CD14-positive monocyte (primary cell): Measurements from ENCODE around the gene VOPP1. TPM values are rescaled to one million over a fixed set of nuclear protein-coding genes. Genes with fewer than 3 reads are reported as not detected.
"Not testable (repeated sequence)": the region's sequence is repeated elsewhere in the genome, so short reads cannot be mapped to it uniquely, and the experiment has no call there.

Source experiments
- DNase-seq, 3 donors: peaks; one replicate each; pipeline ENCODE4 v3.0.0-alpha.2; 2011 to 2022
- H2AFZ ChIP-seq: 2 replicates; pipeline ENCODE4 v1.6.0; 2012; ENCODE audit warnings: mild to moderate bottlenecking, low read depth, low read length, inconsistent platforms; ENCODE audit not compliant: insufficient read depth, poor library complexity, severe bottlenecking
- H3K27ac ChIP-seq, 2 donors: 1 replicate in 1 of 2; 2 replicates in 1 of 2; pipeline ENCODE4 v1.5.1; 2012 to 2013; ENCODE audit warnings: low read length in 2 of 2, control low read depth in 1 of 2, inconsistent platforms in 1 of 2, low read depth in 1 of 2, mild to moderate bottlenecking in 1 of 2
- H3K27me3 ChIP-seq, 2 donors: one replicate each; pipeline versions ENCODE4 v1.6.0 to v1.6.1; 2011 to 2013; ENCODE audit warnings: low read length in 2 of 2; ENCODE audit not compliant: control insufficient read depth in 2 of 2, insufficient read depth in 2 of 2
- H3K36me3 ChIP-seq, 2 donors: replicated peaks in 1 of 2; 1 replicate in 1 of 2; 2 replicates in 1 of 2; pipeline versions ENCODE4 v1.5.1 to v1.6.1; 2012 to 2013; ENCODE audit warnings: low read length in 2 of 2, control low read depth in 1 of 2, inconsistent platforms in 1 of 2, mild to moderate bottlenecking in 1 of 2; ENCODE audit not compliant: insufficient read depth in 2 of 2, control insufficient read depth in 1 of 2
- H3K4me1 ChIP-seq, 2 donors: 1 replicate in 1 of 2; 2 replicates in 1 of 2; pipeline versions ENCODE4 v1.5.1 to v1.6.1; 2012 to 2013; ENCODE audit warnings: low read length in 2 of 2, control low read depth in 1 of 2, inconsistent platforms in 1 of 2, mild to moderate bottlenecking in 1 of 2, moderate library complexity in 1 of 2; ENCODE audit not compliant: insufficient read depth in 2 of 2, control insufficient read depth in 1 of 2
- H3K4me2 ChIP-seq: replicated peaks from 2 replicates; pipeline ENCODE3; 2012; ENCODE audit warnings: low read length, moderate library complexity, mild to moderate bottlenecking; ENCODE audit not compliant: poor library complexity, severe bottlenecking; ENCODE audit errors: extremely low read depth
- H3K4me3 ChIP-seq, 3 experiments: fragments of 200-600 bp in 1 of 3; sonication (generic) in 1 of 3; replicated peaks in 1 of 3; 1 replicate in 2 of 3; 2 replicates in 1 of 3; pipeline ENCODE4 v1.5.1; 2011 to 2013; ENCODE audit warnings: low read length in 3 of 3, mild to moderate bottlenecking in 3 of 3, control low read depth in 2 of 3, low read depth in 2 of 3, inconsistent platforms in 1 of 3, moderate library complexity in 1 of 3
- H3K79me2 ChIP-seq: 2 replicates; pipeline ENCODE4 v1.6.0; 2012; ENCODE audit warnings: mild to moderate bottlenecking, control low read depth, inconsistent platforms, low read length, moderate library complexity; ENCODE audit not compliant: insufficient read depth
- H3K9ac ChIP-seq: 2 replicates; pipeline ENCODE4 v1.6.0; 2017; ENCODE audit warnings: low read length, mild to moderate bottlenecking; ENCODE audit not compliant: insufficient read depth, poor library complexity, severe bottlenecking
- H3K9me3 ChIP-seq, 2 donors: replicated peaks in 1 of 2; 1 replicate in 1 of 2; 2 replicates in 1 of 2; pipeline versions ENCODE4 v1.5.1 to v1.6.1; 2012 to 2013; ENCODE audit warnings: low read length in 2 of 2, control low read depth in 1 of 2; ENCODE audit not compliant: control insufficient read depth in 1 of 2, insufficient read depth in 1 of 2
- H4K20me1 ChIP-seq: 2 replicates; pipeline ENCODE4 v1.6.0; 2012; ENCODE audit warnings: mild to moderate bottlenecking, low read length, control low read depth, moderate library complexity; ENCODE audit not compliant: insufficient read depth
- H3K27ac Mint-ChIP-seq, 7 donors: one replicate each; pipeline ENCODE4 v1.8.0; 2020; ENCODE audit warnings: mild to moderate bottlenecking in 7 of 7, mixed read lengths in 7 of 7, moderate library complexity in 6 of 7, inconsistent platforms in 2 of 7
- H3K27me3 Mint-ChIP-seq, 3 donors: one replicate each; pipeline ENCODE4 v1.8.0; 2021 to 2022; ENCODE audit warnings: low read depth in 3 of 3, mild to moderate bottlenecking in 3 of 3, mixed read lengths in 3 of 3, moderate library complexity in 3 of 3, inconsistent platforms in 1 of 3
- H3K36me3 Mint-ChIP-seq, 2 donors: one replicate each; pipeline ENCODE4 v1.8.0; 2020; ENCODE audit warnings: mixed read lengths in 2 of 2, inconsistent platforms in 1 of 2, mild to moderate bottlenecking in 1 of 2
- H3K4me1 Mint-ChIP-seq: one replicate; pipeline ENCODE4 v1.8.0; 2020; ENCODE audit warnings: mild to moderate bottlenecking, mixed read lengths
- H3K4me3 Mint-ChIP-seq, 2 donors: one replicate each; pipeline ENCODE4 v1.8.0; 2020; ENCODE audit warnings: mild to moderate bottlenecking in 2 of 2, mixed read lengths in 2 of 2, moderate library complexity in 1 of 2
- H3K9me3 Mint-ChIP-seq, 7 donors: one replicate each; pipeline ENCODE4 v1.8.0; 2020 to 2022; ENCODE audit warnings: mixed read lengths in 7 of 7, mild to moderate bottlenecking in 6 of 7, moderate library complexity in 6 of 7, inconsistent platforms in 2 of 7
- WGBS: methylation state at CpG from one replicate; pipeline ENCODE4 v1.1.5; 2013; ENCODE audit warnings: missing lambda C conversion rate; ENCODE audit not compliant: insufficient coverage; 5-methylcytosine and 5-hydroxymethylcytosine counted together
- intact Hi-C, 2 donors: fragments of 100-400 bp; cut with micrococcal nuclease; formaldehyde crosslinking; loops; one replicate each; pipeline versions ENCODE4 v1.15.0 to v1.15.1; 2023
- polyA plus RNA-seq, 3 donors: library from polyadenylated mRNA; depleted of rRNA in 1 of 3; unstranded in 2 of 3; stranded (reverse) in 1 of 3; fragments of 300-500 nt in 2 of 3; fragments of >200 nt in 1 of 3; fragmentation: Illumina TruSeq in 2 of 3; gene quantifications; 1 replicate in 2 of 3; 2 replicates in 1 of 3; pipeline ENCODE4 v1.2.3, GENCODE V29; 2012 to 2021
- TF ChIP-seq, protein P1 (sequence below): fragments of 200-600 bp; IDR thresholded peaks from one replicate; pipeline ENCODE4 v1.8.0; 2022; ENCODE audit warnings: antibody characterized with exemption, mild to moderate bottlenecking

Gene VOPP1
- polyA plus RNA-seq, 3 donors: 16.7 to 22.1 (median 18.0) TPM

- H3K9me3 Mint-ChIP-seq: no peaks in the 10 kb centered on the region
- WGBS: 97% methylated on average over 8 of the region's 10 CpGs
- Histone ChIP-seq H3K4me2 (no peak overlapping the region), H3K27me3 (no peaks in the 10 kb centered on the region), H3K27ac (no peak overlapping the region), H3K4me1 (peaks cover 0 to 9% of the 10 kb centered on the region in 2 donors), H3K4me3 (no peak overlapping the region), H4K20me1 (no peaks in the 10 kb centered on the region), H3K9ac (no peak overlapping the region), H3K79me2 (no peaks in the 10 kb centered on the region), H3K36me3 (peaks cover 22 to 49% of the 10 kb centered on the region in 2 donors), H3K9me3 (no peaks in the 10 kb centered on the region), H2AFZ (no peak overlapping the region)
- no peaks in the 10 kb centered on the region for H3K27me3 Mint-ChIP-seq
- H3K4me3 Mint-ChIP-seq: no peak overlapping the region
- peak overlapping the region in 3 of 7 donors; percentile 30 to 72 (median 62) for H3K27ac Mint-ChIP-seq
- intact Hi-C loops: no loop called here
- H3K4me1 Mint-ChIP-seq: peaks cover 9% of the 10 kb centered on the region
- TF ChIP-seq, protein P1, sequence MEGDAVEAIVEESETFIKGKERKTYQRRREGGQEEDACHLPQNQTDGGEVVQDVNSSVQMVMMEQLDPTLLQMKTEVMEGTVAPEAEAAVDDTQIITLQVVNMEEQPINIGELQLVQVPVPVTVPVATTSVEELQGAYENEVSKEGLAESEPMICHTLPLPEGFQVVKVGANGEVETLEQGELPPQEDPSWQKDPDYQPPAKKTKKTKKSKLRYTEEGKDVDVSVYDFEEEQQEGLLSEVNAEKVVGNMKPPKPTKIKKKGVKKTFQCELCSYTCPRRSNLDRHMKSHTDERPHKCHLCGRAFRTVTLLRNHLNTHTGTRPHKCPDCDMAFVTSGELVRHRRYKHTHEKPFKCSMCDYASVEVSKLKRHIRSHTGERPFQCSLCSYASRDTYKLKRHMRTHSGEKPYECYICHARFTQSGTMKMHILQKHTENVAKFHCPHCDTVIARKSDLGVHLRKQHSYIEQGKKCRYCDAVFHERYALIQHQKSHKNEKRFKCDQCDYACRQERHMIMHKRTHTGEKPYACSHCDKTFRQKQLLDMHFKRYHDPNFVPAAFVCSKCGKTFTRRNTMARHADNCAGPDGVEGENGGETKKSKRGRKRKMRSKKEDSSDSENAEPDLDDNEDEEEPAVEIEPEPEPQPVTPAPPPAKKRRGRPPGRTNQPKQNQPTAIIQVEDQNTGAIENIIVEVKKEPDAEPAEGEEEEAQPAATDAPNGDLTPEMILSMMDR: no peak
- no peak for DNase-seq
- H3K36me3 Mint-ChIP-seq: peaks cover 45 to 58% of the 10 kb centered on the region in 2 donors
These were observed 59.6 kb downstream of the VOPP1 start for GRCh38 chr7:55512635-55513191.

- Mint-ChIP-seq H3K9me3 (no peaks in the 10 kb centered on the region), H3K27ac (peak overlapping the region in 6 of 7 donors; percentile 21 to 88 (median 66)), H3K4me3 (peak overlapping the region in 1 of 2 donors; percentile 16), H3K36me3 (peaks cover 34 to 50% of the 10 kb centered on the region in 2 donors), H3K27me3 (no peaks in the 10 kb centered on the region), H3K4me1 (peaks cover 17% of the 10 kb centered on the region)
- no peaks in the 10 kb centered on the region for H3K9me3 ChIP-seq
- peaks cover 11 to 33% of the 10 kb centered on the region in 2 donors for H3K36me3 ChIP-seq
- WGBS: 100% methylated on average over 1 of the region's 3 CpGs
- H4K20me1 ChIP-seq: no peaks in the 10 kb centered on the region
- no peaks in the 10 kb centered on the region for H3K79me2 ChIP-seq
- no peak overlapping the region for H3K4me2 ChIP-seq
- H3K27ac ChIP-seq: peak overlapping the region in 1 of 2 donors; percentile 4
- H3K9ac ChIP-seq: no peak overlapping the region
- H3K4me3 ChIP-seq: no peak overlapping the region
- H2AFZ ChIP-seq: no peak overlapping the region
- no peaks in the 10 kb centered on the region for H3K27me3 ChIP-seq
- intact Hi-C loops: no loop called here
- H3K4me1 ChIP-seq: peaks cover 5 to 20% of the 10 kb centered on the region in 2 donors
- DNase-seq: no peak
- TF ChIP-seq, protein P1: no peak
These were observed 61.7 kb downstream of the VOPP1 start for GRCh38 chr7:55510621-55511020.

- H3K9ac ChIP-seq, intact Hi-C loops, H3K4me2 ChIP-seq, H3K9me3 ChIP-seq, H3K4me3 ChIP-seq, H3K27me3 ChIP-seq, H2AFZ ChIP-seq, H3K27me3 Mint-ChIP-seq, H3K4me3 Mint-ChIP-seq, H4K20me1 ChIP-seq, DNase-seq, H3K79me2 ChIP-seq, H3K9me3 Mint-ChIP-seq: not testable (repeated sequence)
- Histone ChIP-seq H3K36me3 (peaks cover 11 to 29% of the 10 kb centered on the region in 2 donors), H3K4me1 (peaks cover 5 to 20% of the 10 kb centered on the region in 2 donors), H3K27ac (peak overlapping the region in 1 of 2 donors; percentile 67)
- WGBS: no CpG with 5 or more reads among the region's 1 CpG
- Mint-ChIP-seq H3K27ac (peak overlapping the region in 4 of 7 donors; percentile 3 to 76 (median 70)), H3K4me1 (peaks cover 19% of the 10 kb centered on the region), H3K36me3 (peaks cover 31 to 50% of the 10 kb centered on the region in 2 donors)
These were observed 62.1 kb downstream of the VOPP1 start for GRCh38 chr7:55510206-55510605.
